Measurements from ENCODE around the gene FBXO44.
"Not testable (repeated sequence)": the region's sequence is repeated elsewhere in the genome, so short reads cannot be mapped to it uniquely, and the experiment has no call there.

The FBXO44 gene

DNA sequence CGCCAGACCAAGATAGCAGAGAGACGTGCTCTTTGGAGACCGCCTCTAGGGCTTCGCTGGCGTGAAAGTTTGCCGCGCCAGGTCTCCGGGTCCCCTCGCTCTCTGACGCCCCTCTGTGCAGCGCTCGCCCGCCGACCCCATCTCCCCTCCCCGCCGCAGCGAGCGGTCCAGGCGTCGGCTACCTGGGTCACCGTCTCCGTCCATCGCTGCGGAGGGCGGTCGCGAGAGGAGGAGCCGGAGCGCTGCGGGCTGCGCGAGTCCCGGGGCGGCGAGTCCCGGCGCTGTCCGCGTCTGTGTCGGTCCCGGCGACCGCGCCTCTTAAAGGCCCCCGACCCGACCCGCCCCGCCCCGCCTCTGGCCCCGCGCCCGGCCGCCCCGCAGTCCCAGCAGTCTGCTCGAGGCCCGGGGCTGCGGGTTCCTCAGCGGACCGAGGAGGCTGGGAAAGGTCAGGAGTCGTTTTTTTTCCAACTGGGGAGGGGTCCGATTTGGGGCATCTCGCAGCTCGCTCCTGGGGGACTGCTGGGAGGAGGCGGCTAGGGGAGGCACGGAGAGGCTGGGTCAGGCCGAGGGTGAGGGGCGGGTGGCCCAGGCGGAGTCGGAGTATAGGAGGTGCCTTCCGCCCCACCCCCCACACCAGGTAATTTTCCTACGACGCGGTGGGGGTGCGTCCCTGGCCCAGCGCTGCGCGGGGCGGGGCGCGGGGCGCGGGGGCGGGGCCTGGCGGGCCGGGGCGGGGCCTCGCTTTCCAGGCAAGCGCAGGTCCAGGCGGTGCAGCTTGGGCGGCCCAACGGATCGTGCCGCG, at the start of gene FBXO44, which contains the start of gene FBXO2:
Gene FBXO44, plus strand, starts transcription at position 741 of the 802 bp plus-strand sequence. CDS start 959 bp downstream, outside the sequence.
Gene FBXO2, minus strand, starts transcription at position 293 of the 802 bp plus-strand sequence. Its CDS starts 89 bp downstream, at position 204.
- DNase-seq (ENCODE audit: low read depth in 1 of 2, low spot score in 1 of 2) = peak; percentile 59 to 66

- no peak for DNase-seq (ENCODE audit: low read depth in 1 of 2, low spot score in 1 of 2)
These were observed 47.9 kb upstream of the FBXO44 start for GRCh38 chr1:11606775-11607174.

GRCh38 chr1:11608596-11609130, 46.0 kb upstream of the FBXO44 start:
- not testable (repeated sequence) for DNase-seq (ENCODE audit: low read depth in 1 of 2, low spot score in 1 of 2)

DNA sequence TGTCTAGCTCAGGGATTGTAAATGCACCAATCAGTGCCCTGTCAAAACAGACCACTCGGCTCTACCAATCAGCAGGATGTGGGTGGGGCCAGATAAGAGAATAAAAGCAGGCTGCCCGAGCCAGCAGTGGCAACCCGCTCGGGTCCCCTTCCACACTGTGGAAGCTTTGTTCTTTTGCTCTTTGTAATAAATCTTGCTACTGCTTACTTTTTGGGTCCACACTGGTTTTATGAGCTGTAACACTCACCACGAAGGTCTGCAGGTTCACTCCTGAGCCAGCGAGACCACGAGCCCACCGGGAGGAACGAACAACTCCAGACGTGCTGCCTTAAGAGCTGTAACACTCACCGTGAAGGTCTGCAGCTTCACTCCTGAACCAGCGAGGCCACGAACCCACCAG, 45.3 kb upstream of the FBXO44 start:
- not testable (repeated sequence) for DNase-seq (ENCODE audit: low read depth in 1 of 2, low spot score in 1 of 2)

- no peak for DNase-seq (ENCODE audit: low read depth in 1 of 2, low spot score in 1 of 2)
These were observed 44.0 kb upstream of the FBXO44 start for GRCh38 chr1:11610629-11611180.

DNA sequence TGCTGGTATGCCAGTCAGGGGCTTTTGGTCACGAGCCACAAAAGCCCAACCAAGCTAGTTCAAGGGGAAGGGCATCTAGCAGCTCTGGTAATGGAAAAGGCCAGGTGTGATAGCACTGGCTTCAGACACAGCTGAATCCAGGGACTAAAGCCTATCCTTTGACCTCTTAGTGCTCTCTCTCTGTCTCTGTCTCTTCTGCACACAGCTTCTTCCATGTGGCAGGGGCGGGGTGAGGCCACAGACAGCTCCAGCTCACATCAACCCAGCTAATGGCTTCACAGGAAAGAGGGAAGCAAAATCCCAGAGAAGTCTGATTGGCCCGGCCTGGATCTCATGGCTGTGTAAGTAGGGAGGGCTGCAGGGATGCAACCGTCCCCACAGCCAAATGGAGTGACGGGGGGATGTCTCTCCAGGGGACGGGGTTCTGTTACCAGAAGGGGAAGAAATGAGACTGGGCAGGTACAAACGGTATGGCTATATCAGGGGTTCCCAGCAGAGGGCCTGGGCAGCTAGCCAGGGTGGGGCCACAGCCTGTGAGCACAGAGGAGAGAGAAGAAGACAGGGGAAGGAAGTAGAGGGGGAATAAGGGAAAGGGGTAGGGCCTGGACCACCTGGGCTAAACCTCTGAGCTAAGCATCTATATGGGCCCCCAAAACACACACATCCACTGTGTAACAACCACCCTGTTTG, 42.9 kb upstream of the FBXO44 start:
- DNase-seq (ENCODE audit: low read depth in 1 of 2, low spot score in 1 of 2) = no peak

- no peak for DNase-seq (ENCODE audit: low read depth in 1 of 2, low spot score in 1 of 2)
These were observed 41.3 kb upstream of the FBXO44 start for GRCh38 chr1:11613347-11613746.

- no peak for DNase-seq (ENCODE audit: low read depth in 1 of 2, low spot score in 1 of 2)
These were observed 39.6 kb upstream of the FBXO44 start for GRCh38 chr1:11615090-11615489.

DNA sequence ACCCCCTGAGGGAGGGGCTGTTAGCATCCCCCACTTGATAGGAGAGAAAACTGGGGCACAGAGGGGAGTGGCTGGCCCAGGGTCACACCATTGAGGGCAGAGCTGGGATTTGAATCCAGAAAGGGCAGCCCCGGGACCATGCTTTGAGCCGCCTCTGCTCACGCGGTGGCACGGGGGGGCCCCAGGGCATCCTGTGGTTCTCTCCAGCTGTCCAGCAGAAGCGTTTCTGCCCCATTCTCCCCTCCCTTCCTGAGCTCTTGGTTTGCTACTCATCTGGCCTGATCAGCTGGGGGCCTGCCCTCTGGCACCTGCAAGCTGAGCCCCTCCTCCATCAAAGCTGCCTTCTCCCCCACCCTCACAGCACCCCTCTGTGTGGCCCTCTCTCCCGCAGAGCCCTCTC, 37.9 kb upstream of the FBXO44 start:
- DNase-seq (ENCODE audit: low read depth in 1 of 2, low spot score in 1 of 2) = no peak

GRCh38 chr1:11617314-11617713, 37.4 kb upstream of the FBXO44 start:
- DNase-seq (ENCODE audit: low read depth in 1 of 2, low spot score in 1 of 2) = no peak

DNA sequence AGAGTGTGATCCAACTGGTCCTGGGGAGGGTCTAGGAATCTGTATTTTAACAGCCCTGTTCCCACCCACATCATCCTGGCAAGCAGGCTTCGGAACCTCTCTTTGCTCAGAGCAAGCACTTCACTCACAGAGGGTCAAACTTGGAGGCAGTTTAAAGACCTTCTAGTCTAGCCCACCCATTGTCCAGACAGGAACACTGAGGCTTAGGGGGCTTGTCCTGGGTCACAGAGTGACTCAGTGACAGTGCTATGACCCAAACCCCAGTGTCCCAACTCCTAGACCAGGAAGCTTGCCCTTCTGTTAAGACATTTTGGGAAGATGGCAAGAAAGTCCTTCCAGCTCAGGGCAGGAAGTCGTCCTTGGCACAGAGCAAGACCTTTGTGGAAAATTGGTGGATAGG, 36.9 kb upstream of the FBXO44 start:
- DNase-seq (ENCODE audit: low read depth in 1 of 2, low spot score in 1 of 2) = no peak

GRCh38 chr1:11620405-11620804, 34.3 kb upstream of the FBXO44 start:
- no peak for DNase-seq (ENCODE audit: low read depth in 1 of 2, low spot score in 1 of 2)

- DNase-seq (ENCODE audit: low read depth in 1 of 2, low spot score in 1 of 2) = no peak
These were observed 33.8 kb upstream of the FBXO44 start for GRCh38 chr1:11620924-11621323.

DNA sequence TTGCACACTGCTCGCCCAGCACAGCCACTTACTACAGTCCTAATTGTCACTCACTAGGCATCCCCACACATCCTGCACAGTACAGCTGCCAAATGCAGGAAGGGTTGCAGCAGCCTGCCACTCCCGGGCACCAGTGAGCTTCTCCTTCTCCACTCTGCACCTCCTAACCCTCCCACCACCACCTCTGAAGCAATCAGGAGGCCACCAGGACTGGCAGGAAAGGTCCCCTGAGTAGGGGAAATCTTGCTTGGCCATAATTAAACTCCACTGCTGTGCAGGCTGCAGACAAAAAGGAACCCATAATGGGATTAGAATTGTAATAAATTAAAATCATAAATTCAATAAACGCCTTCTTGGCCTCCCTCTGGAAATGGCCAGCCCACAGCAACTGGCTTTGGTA, 32.3 kb upstream of the FBXO44 start:
- no peak for DNase-seq (ENCODE audit: low read depth in 1 of 2, low spot score in 1 of 2)

GRCh38 chr1:11623702-11624101, 31.0 kb upstream of the FBXO44 start:
- no peak for DNase-seq (ENCODE audit: low read depth in 1 of 2, low spot score in 1 of 2)

- DNase-seq (ENCODE audit: low read depth in 1 of 2, low spot score in 1 of 2) = no peak
These were observed 28.1 kb upstream of the FBXO44 start for GRCh38 chr1:11626551-11626950.

- DNase-seq (ENCODE audit: low read depth in 1 of 2, low spot score in 1 of 2) = no peak
These were observed 25.9 kb upstream of the FBXO44 start for GRCh38 chr1:11628767-11629166.

DNA sequence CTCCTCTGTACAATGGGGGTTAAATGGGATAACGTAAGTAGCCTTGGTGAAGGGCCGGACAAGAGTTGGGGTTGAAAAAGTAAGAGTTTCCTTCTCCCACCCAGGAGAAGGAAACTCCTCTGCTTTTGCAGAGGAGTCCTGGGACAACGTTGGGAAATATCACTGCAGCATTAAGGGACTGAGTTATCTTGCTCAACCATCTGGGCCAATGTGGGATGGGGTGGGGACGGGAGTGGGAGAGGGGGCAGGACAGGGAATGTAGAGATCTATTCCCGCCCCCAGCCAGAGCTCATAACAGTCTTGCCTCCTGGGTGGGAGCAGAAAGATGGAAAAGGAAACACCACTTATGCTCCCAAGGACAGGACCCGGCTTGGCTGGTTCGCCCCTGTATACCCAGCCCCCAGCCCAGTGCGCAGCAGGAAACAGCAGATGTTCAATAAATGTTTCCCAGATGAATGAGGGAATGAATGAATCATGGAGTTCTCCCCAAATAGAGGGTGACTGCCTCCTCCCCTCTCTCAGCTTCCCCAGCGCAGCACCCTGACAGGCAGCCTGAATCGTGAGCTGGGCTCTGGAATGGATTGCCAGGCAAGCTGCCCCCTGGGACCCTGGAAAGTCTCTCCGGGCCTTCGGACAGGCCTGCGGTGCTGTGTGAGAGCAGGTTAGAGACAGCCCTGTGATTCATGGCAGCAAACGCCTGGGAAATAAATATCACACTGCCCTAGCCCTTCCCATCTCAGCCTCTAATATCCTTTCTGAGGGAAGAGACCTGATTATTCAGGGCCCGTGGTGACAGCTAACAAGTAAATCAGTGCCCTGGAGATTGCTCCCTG, 25.3 kb upstream of the FBXO44 start:
- DNase-seq (ENCODE audit: low read depth in 1 of 2, low spot score in 1 of 2) = no peak

GRCh38 chr1:11634365-11635192, 20.1 kb upstream of the FBXO44 start:
- no peak for DNase-seq (ENCODE audit: low read depth in 1 of 2, low spot score in 1 of 2)

DNA sequence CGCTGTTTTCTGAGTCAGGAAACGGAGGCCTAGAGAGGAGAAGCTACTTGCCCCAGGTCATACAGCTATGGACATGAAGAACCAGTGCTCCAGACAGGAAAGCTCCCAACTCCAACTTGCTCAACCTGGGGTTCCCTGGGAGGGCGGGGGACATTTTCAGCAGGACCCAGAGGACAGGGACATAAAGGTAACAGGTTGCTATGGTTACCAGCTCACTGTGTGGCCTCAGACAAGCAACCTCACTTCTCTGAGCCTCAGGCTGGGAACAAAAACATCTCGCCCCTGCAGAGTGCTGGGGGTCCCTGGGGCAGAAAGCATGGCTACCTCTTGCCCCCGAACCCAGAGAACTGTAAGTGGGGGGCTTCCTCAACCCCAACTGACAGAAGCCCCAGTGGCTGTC, 16.6 kb upstream of the FBXO44 start:
- DNase-seq (ENCODE audit: low read depth in 1 of 2, low spot score in 1 of 2) = no peak

Measured in stimulated activated CD4-positive, alpha-beta T cell treated with anti-CD3 and anti-CD28 coated beads, Interleukin-15, amount 100 ng/mL, for 1 hour (primary cell).